Omental fat pad (tissue), 4 donors: ENCODE results near the gene PCNT. TPM values are rescaled to one million over a fixed set of nuclear protein-coding genes. Genes with fewer than 3 reads are reported as not detected.

Source experiments
- ATAC-seq: fragments of 150-250 bp; one replicate; pipeline ENCODE4 v1.9.1; 2016; ENCODE audit warnings: mild to moderate bottlenecking, moderate library complexity; ENCODE audit not compliant: low FRiP score
- DNase-seq: peaks from one replicate; pipeline ENCODE4 v3.0.0-alpha.2; 2019; ENCODE audit warnings: low spot score
- total RNA-seq, 4 donors: library from RNA; depleted of rRNA; stranded (reverse); fragments of >200 nt; gene quantifications; one replicate each; pipeline ENCODE4 v1.1.0, GENCODE V29; 2016
- TF ChIP-seq, protein P1 (sequence below), 3 donors: fragments of 450-650 bp; IDR thresholded peaks; one replicate each; pipeline ENCODE4 v1.5.1; 2016 to 2017; ENCODE audit warnings: antibody characterized with exemption in 3 of 3, mild to moderate bottlenecking in 3 of 3, moderate library complexity in 2 of 3

PCNT gene
- total RNA-seq, 4 donors from 2014 or later, result 23.0 to 51.7 (median 24.4) TPM

- DNase-seq, result no peak
- TF ChIP-seq, protein P1, sequence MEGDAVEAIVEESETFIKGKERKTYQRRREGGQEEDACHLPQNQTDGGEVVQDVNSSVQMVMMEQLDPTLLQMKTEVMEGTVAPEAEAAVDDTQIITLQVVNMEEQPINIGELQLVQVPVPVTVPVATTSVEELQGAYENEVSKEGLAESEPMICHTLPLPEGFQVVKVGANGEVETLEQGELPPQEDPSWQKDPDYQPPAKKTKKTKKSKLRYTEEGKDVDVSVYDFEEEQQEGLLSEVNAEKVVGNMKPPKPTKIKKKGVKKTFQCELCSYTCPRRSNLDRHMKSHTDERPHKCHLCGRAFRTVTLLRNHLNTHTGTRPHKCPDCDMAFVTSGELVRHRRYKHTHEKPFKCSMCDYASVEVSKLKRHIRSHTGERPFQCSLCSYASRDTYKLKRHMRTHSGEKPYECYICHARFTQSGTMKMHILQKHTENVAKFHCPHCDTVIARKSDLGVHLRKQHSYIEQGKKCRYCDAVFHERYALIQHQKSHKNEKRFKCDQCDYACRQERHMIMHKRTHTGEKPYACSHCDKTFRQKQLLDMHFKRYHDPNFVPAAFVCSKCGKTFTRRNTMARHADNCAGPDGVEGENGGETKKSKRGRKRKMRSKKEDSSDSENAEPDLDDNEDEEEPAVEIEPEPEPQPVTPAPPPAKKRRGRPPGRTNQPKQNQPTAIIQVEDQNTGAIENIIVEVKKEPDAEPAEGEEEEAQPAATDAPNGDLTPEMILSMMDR (IDR thresholded peaks at IDR 0.05), result no peak
- ATAC-seq, result no peak
Measured at GRCh38 chr21:46424039-46424591, 100.2 kb downstream of the PCNT start.

DNA sequence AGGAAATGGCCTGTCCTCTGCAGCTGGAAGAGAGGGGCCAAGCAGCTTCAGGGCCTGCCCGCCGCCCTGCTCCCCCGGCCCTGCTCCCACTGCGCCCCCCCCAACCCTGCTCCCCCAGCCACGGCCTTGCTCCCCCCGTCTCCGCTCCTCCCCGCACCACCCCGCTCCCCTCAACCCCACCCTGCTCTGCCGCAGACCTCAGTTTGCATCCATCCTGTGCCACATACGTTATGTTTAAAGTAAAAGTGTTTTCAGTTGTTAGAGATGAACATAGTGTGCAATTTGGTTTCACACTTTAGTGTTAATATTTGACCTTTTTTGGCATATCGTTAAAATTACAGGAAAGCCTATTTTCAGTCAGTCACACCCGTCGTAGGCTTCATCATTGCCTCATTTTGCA, 100.7 kb downstream of the PCNT start:
- no peak for ATAC-seq
- DNase-seq, result no peak

GRCh38 chr21:46425041-46425440, 101.1 kb downstream of the PCNT start:
- DNase-seq (no peak), ATAC-seq (no peak)
- TF ChIP-seq, protein P1 (IDR thresholded peaks at IDR 0.05), result no peak

More for the DNA sequence above, 100.7 kb downstream of the PCNT start:
- TF ChIP-seq, protein P1 (IDR thresholded peaks at IDR 0.05), result no peak

DNA sequence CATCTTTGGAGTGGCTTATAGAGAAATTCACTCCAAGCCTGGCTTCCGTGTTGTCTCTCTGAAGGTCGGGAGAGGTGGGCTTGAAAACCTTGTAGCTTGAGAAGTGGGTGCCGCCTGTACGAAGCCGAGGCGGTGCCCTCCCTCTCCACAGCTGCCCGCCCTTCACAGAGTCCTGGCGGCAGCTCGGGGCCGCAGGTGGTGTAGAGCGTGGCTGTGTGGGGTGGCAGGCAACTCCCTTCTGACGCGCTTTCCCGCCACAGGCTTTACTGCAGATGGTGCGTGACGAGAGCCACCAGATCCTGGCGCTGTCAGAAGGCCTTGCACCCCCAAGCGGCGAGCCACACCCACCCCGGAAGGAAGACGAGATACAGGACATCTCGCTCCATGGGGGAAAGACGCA, 101.6 kb downstream of the PCNT start:
- DNase-seq (no peak), ATAC-seq (no peak)
- TF ChIP-seq, protein P1 (IDR thresholded peaks at IDR 0.05), result no peak

GRCh38 chr21:46426313-46427046, 102.5 kb downstream of the PCNT start:
- DNase-seq (no peak), ATAC-seq (no peak)
- TF ChIP-seq, protein P1 (IDR thresholded peaks at IDR 0.05), result no peak

DNA sequence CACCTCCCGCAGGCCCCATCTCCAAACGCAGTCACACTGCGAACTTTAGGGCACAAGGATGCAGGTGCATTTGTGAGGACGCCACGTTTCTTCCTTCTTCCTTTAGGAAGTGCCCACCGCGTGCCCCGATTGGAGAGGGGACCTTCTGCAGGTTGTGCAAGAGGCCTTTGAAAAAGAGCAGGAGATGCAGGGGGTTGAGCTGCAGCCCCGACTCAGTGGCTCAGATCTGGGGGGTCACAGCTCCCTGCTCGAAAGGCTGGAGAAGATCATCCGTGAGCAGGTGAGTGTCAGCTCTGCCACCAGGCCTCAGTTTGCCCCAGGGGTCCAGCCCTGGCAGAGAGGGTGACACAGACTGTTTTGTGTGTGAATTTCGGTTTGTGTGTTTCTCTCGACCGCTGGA, 103.6 kb downstream of the PCNT start:
- TF ChIP-seq, protein P1 (IDR thresholded peaks at IDR 0.05), result no peak
- DNase-seq (no peak), ATAC-seq (no peak)

DNA sequence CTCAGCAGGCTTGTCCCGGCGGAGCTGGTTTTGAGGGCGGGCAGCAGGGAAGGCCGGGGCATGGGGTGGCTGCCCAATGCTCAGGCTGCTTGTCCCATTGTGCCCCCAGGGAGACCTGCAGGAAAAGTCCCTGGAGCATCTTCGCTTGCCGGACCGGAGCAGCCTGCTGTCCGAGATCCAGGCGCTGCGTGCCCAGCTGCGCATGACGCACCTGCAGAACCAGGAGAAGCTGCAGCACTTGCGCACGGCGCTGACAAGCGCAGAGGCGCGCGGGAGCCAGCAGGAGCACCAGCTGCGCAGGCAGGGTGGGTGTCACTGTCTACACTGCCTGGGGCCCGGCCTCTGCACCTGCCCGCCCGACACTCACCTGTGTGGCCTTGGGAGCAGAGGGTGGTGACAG, 104.3 kb downstream of the PCNT start:
- TF ChIP-seq, protein P1 (IDR thresholded peaks at IDR 0.05), result no peak

More for the DNA sequence above, 104.3 kb downstream of the PCNT start:
- DNase-seq, result no peak
- ATAC-seq, result no peak
